ENCODE data around the gene NDUFAF2.
"Not testable (repeated sequence)": the region's sequence is repeated elsewhere in the genome, so short reads cannot be mapped to it uniquely, and the experiment has no call there.

Gene NDUFAF2

GRCh38 chr5:61180886-61181285 lies 235.9 kb downstream of the NDUFAF2 start:
- H3K27ac ChIP-seq, result no peak overlapping the region
- TF ChIP-seq, protein P1, sequence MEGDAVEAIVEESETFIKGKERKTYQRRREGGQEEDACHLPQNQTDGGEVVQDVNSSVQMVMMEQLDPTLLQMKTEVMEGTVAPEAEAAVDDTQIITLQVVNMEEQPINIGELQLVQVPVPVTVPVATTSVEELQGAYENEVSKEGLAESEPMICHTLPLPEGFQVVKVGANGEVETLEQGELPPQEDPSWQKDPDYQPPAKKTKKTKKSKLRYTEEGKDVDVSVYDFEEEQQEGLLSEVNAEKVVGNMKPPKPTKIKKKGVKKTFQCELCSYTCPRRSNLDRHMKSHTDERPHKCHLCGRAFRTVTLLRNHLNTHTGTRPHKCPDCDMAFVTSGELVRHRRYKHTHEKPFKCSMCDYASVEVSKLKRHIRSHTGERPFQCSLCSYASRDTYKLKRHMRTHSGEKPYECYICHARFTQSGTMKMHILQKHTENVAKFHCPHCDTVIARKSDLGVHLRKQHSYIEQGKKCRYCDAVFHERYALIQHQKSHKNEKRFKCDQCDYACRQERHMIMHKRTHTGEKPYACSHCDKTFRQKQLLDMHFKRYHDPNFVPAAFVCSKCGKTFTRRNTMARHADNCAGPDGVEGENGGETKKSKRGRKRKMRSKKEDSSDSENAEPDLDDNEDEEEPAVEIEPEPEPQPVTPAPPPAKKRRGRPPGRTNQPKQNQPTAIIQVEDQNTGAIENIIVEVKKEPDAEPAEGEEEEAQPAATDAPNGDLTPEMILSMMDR (IDR thresholded peaks at IDR 0.05), result no peak
- no peak for TF ChIP-seq ZFX (IDR thresholded peaks at IDR 0.05; ENCODE audit: borderline replicate concordance)

GRCh38 chr5:61182449-61182848 lies 237.4 kb downstream of the NDUFAF2 start:
- TF ChIP-seq, protein P1 (IDR thresholded peaks at IDR 0.05), result no peak
- no peak for TF ChIP-seq ZFX (IDR thresholded peaks at IDR 0.05; ENCODE audit: borderline replicate concordance)
- H3K27ac ChIP-seq, result no peak overlapping the region

GRCh38 chr5:61183538-61183937 lies 238.5 kb downstream of the NDUFAF2 start:
- TF ChIP-seq, protein P1 (IDR thresholded peaks at IDR 0.05), result no peak
- TF ChIP-seq ZFX (IDR thresholded peaks at IDR 0.05; ENCODE audit: borderline replicate concordance), result no peak

GRCh38 chr5:61184708-61185107 lies 239.7 kb downstream of the NDUFAF2 start:
- TF ChIP-seq, protein P1 (IDR thresholded peaks at IDR 0.05), result no peak
- TF ChIP-seq ZFX (IDR thresholded peaks at IDR 0.05; ENCODE audit: borderline replicate concordance), result no peak
- no peak overlapping the region for H3K27ac ChIP-seq

More at GRCh38 chr5:61183538-61183937, 238.5 kb downstream of the NDUFAF2 start:
- H3K27ac ChIP-seq, result no peak overlapping the region

GRCh38 chr5:61186634-61187033 lies 241.6 kb downstream of the NDUFAF2 start:
- no peak overlapping the region for H3K27ac ChIP-seq
- no peak for TF ChIP-seq ZFX (IDR thresholded peaks at IDR 0.05; ENCODE audit: borderline replicate concordance)
- TF ChIP-seq, protein P1 (IDR thresholded peaks at IDR 0.05), result no peak

DNA sequence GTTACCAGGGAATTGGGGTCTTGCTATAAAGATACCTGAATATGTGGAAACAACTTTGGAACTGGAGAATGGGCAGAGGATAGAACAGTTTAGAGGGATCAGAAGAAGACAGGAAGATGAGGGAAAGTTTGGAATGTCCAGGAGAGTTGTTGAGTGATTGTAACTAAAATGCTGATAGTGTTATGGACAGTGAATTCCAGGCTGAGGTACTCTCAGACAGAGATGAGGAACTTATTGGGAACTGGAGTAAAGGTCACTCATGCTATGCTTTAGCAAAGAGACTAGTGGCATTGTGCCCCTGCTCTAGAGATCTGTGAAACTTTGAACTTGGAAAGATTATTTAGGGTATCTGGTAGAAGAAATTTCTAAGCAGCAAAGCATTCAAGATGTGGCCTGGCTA lies 242.3 kb downstream of the NDUFAF2 start:
- H3K27ac ChIP-seq, result not testable (repeated sequence)

DNA sequence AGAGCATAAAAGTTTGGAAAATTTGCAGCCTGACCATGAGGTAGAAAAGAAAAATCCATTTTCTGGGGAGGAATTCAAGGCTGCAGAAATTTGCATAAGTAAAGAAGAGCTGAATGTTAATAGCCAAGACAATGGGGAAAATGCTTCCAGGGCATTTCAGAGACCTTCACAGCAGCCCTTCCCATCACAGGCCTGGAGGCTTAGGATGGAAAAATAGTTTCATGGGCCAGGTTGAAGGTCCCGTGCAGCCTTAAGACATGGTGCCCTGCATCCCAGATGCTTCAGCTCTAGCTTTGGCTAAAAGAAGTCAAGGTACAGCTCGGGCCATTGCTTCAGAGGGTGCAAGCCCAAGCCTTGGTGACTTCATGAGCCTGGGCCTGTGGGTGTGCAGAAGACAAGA lies 242.8 kb downstream of the NDUFAF2 start:
- H3K27ac ChIP-seq, result not testable (repeated sequence)

GRCh38 chr5:61198606-61199005 lies 253.6 kb downstream of the NDUFAF2 start:
- H3K27ac ChIP-seq, result no peak overlapping the region
- no peak for TF ChIP-seq ZFX (IDR thresholded peaks at IDR 0.05; ENCODE audit: borderline replicate concordance)
- TF ChIP-seq, protein P1 (IDR thresholded peaks at IDR 0.05), result no peak

All from 22Rv1 (cell line).